ENCODE data around the gene ARHGEF17.
"Not testable (repeated sequence)": the region's sequence is repeated elsewhere in the genome, so short reads cannot be mapped to it uniquely, and the experiment has no call there.

The ARHGEF17 gene

GRCh38 chr11:73308003-73308960 is at the start of gene ARHGEF17:
Gene ARHGEF17 (plus strand): TSS chr11:73308276. CDS start chr11:73308639, 363 bp downstream.
- DNase-seq (ENCODE audit: low read depth in 3 of 3), result peak in 2 of 3 experiments; percentile 16 to 55

GRCh38 chr11:73259406-73260126 is 48.5 kb upstream of the ARHGEF17 start:
- no peak for DNase-seq (ENCODE audit: low read depth in 3 of 3)

GRCh38 chr11:73260127-73260457 is 48.0 kb upstream of the ARHGEF17 start:
- no peak for DNase-seq (ENCODE audit: low read depth in 3 of 3)

GRCh38 chr11:73262851-73263495 is 45.1 kb upstream of the ARHGEF17 start:
- no peak for DNase-seq (ENCODE audit: low read depth in 3 of 3)

- no peak for DNase-seq (ENCODE audit: low read depth in 3 of 3)
Measured at GRCh38 chr11:73263640-73264039, 44.4 kb upstream of the ARHGEF17 start.

- DNase-seq (ENCODE audit: low read depth in 3 of 3), result no peak
Measured at GRCh38 chr11:73265278-73265810, 42.7 kb upstream of the ARHGEF17 start.

GRCh38 chr11:73265853-73266645 is 42.0 kb upstream of the ARHGEF17 start:
- no peak for DNase-seq (ENCODE audit: low read depth in 3 of 3)

GRCh38 chr11:73266646-73267020 is 41.4 kb upstream of the ARHGEF17 start:
- no peak for DNase-seq (ENCODE audit: low read depth in 3 of 3)

- DNase-seq (ENCODE audit: low read depth in 3 of 3), result no peak
Measured at GRCh38 chr11:73267122-73267846, 40.8 kb upstream of the ARHGEF17 start.

- DNase-seq (ENCODE audit: low read depth in 3 of 3), result no peak
Measured at GRCh38 chr11:73267906-73268540, 40.1 kb upstream of the ARHGEF17 start.

GRCh38 chr11:73268671-73269271 is 39.3 kb upstream of the ARHGEF17 start:
- DNase-seq (ENCODE audit: low read depth in 3 of 3), result no peak

- no peak for DNase-seq (ENCODE audit: low read depth in 3 of 3)
Measured at GRCh38 chr11:73269459-73270015, 38.5 kb upstream of the ARHGEF17 start.

- no peak for DNase-seq (ENCODE audit: low read depth in 3 of 3)
Measured at GRCh38 chr11:73270016-73270854, 37.8 kb upstream of the ARHGEF17 start.

- no peak for DNase-seq (ENCODE audit: low read depth in 3 of 3)
Measured at GRCh38 chr11:73270855-73271477, 37.1 kb upstream of the ARHGEF17 start.

GRCh38 chr11:73271478-73271865 is 36.6 kb upstream of the ARHGEF17 start:
- DNase-seq (ENCODE audit: low read depth in 3 of 3), result not testable (repeated sequence)

- DNase-seq (ENCODE audit: low read depth in 3 of 3), result no peak
Measured at GRCh38 chr11:73271936-73272679, 36.0 kb upstream of the ARHGEF17 start, which contains the start of gene P2RY6. Gene P2RY6 (plus strand): TSS chr11:73272338. CDS start chr11:73296519, 24,181 bp downstream.

GRCh38 chr11:73272680-73273038 is 35.4 kb upstream of the ARHGEF17 start:
- DNase-seq (ENCODE audit: low read depth in 3 of 3), result no peak
